GM19043 (cell line): ENCODE measurements around the gene AVL9.
"Not testable (repeated sequence)": the region's sequence is repeated elsewhere in the genome, so short reads cannot be mapped to it uniquely, and the experiment has no call there.

Experiments used
- ATAC-seq: cut with Tn5 transposase; IDR thresholded peaks from one replicate; pipeline ENCODE4 v1.9.1; 2021; ENCODE audit warnings: low read depth; ENCODE audit not compliant: unreplicated experiment

The AVL9 gene

GRCh38 chr7:32495298-32496051 lies at the start of gene AVL9:
TSS of gene AVL9 (plus strand) at chr7:32495489. CDS start at chr7:32495710, 221 bp downstream.
- peak; percentile 89 for ATAC-seq

DNA sequence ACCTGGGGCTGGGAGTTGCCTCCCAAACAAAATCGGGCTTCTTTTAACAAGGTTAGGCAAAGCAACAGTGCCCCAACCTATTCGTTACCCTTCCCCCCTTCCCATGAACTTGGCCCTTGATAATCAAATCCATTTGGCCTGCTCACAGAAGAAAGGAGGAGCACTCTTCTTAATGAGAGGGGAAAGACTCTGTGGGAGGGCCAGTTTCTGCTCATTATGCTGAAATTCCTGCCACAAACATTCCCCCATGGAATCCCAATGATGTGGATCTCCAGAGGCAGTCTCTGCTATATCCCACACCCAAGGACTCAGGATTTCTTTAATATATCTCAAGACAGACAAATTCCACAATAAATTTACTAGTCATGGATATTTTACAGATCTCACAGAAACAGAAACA lies 48.1 kb upstream of the AVL9 start:
- no peak for ATAC-seq

GRCh38 chr7:32453341-32454011 lies 41.8 kb upstream of the AVL9 start:
- no peak for ATAC-seq

DNA sequence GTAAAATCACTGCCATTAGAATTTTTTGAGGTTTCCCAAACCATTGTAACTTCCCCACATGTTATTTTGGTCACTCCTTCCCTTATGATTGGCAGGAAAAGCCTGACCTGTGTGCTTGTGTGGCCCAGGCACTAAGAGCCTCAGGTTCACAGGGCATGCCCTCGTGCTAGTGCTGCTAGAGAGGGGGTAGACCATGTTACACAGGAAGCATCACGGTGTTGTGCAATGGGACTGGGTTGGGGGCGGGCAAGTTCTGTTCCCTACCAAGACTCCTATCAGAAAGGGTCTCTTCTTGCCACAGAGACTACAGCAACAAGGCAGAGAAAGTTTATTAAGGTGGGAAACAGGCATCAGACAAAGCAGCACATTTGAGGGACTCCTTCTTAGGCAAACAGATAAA lies 37.3 kb upstream of the AVL9 start:
- ATAC-seq, result no peak

DNA sequence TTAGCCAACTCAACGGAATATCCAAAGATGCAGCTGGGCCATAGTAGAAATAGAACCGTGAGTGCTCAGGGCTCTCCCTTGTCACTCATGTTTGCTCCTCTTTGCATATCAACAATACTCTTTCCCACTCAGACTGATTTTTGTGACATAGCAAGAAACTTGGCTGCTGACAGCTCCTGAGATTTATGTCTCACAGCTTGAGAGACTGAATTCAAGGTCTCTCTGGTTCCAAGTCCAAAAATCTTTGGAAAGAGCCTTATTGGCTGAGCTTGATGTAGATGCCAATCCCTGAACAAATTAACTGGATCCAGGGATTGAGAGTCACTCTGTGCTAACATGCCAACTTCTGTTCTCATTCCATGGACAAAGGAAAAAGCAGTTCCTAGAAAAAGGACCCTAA lies 35.5 kb upstream of the AVL9 start:
- ATAC-seq, result no peak

GRCh38 chr7:32461484-32461883 lies 33.8 kb upstream of the AVL9 start:
- ATAC-seq, result no peak

DNA sequence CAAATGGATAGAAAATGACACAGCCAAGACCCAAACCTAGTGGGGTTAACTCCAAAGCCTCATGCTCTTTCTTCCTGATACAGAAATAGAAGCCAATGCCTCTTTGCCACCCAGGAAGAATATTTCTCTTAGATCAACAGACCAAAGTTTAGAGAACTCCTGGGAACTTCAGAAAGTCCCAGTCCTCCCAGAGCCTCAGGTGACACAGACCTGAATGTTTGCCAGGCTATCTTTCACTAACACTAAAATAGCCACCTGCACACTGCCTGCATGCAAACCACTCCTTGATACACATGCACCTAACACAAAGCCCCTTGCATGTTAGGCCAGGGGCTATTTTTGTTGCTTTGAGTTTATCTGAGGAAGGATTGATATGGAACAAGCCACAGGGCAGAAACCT lies 32.8 kb upstream of the AVL9 start:
- no peak for ATAC-seq

DNA sequence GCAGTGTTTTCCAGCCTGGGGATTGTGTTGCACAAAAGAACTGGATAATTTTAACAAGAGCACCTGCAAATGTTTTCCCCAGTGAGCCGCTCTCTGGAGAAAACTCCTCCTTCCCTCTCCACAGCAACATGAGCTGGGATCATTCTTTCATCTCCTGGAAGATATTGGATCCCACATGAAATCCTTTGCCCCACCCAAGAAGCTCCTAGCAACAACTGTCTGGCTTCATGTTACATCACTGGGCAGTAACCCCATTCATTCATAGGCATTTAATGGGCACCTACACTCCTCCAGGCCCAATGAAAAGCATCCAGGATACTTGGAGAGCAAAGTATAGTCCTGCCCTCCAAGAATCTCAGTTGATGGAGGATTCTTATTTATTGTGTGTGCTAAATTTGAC lies 32.3 kb upstream of the AVL9 start:
- ATAC-seq, result no peak

- ATAC-seq, result not testable (repeated sequence)
Observed at GRCh38 chr7:32464641-32465416, 30.5 kb upstream of the AVL9 start.

DNA sequence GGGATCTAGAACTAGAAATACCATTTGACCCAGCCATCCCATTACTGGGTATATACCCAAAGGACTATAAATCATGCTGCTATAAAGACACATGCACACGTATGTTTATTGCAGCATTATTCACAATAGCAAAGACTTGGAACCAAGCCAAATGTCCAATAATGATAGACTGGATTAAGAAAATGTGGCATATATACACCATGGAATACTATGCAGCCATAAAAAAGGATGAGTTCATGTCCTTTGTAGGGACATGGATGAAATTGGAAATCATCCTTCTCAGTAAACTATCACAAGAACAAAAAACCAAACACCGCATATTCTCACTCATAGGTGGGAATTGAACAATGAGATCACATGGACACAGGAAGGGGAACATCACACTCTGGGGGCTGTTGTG lies 25.3 kb upstream of the AVL9 start:
- not testable (repeated sequence) for ATAC-seq

DNA sequence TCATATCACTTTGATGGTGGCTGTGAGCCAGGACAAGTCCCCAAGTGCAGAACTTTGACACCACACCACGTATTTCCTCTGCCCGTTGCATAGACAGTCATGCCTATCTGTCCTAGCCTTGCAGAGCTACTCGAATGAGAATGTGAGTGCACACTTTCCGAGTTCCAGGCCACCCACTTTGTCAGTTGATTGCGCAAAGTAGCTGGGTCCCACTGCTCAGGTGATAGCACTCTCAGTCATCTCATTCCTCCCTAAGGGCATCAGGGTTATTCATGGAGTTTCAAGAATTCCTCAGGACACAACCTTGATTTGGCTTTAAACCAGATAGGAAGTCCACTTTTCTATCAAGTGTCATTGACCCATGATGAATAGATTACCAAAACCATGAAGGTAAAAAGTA lies 24.4 kb upstream of the AVL9 start:
- no peak for ATAC-seq

GRCh38 chr7:32472015-32472414 lies 23.3 kb upstream of the AVL9 start:
- ATAC-seq, result no peak

GRCh38 chr7:32474008-32474407 lies 21.3 kb upstream of the AVL9 start:
- ATAC-seq, result no peak

- ATAC-seq, result no peak
Observed at GRCh38 chr7:32476816-32477648, 18.3 kb upstream of the AVL9 start.

- no peak for ATAC-seq
Observed at GRCh38 chr7:32477649-32477980, 17.7 kb upstream of the AVL9 start.

DNA sequence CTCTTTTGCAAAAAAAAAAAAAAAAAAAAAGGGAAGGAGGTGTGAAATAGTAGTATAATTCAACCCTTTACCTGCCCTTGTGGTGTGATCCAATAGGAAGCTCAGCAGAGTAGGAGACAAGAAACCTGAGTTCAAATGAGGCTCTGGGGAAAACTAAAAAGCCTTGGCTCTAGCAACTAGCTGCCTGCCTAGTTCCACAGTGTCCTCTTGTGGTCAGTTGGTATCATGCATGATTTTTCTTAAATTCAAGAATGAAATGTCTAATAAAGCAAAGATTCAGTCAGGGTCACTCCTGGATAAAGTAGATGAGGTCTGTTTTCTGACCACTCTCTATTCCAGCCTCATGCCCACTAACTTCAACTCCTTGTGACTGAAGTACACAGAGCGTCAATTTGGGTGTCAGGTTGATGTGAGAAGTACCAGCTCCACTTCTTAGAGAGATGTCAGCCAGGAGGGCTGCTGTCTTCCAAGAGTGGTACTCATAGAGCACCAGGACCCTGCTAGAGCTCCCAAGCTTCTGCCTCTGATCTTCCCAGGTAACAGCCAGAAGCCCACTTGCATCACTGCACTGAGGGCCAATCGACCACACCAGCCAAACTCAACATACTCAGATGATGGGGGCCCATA lies 15.6 kb upstream of the AVL9 start:
- no peak for ATAC-seq

DNA sequence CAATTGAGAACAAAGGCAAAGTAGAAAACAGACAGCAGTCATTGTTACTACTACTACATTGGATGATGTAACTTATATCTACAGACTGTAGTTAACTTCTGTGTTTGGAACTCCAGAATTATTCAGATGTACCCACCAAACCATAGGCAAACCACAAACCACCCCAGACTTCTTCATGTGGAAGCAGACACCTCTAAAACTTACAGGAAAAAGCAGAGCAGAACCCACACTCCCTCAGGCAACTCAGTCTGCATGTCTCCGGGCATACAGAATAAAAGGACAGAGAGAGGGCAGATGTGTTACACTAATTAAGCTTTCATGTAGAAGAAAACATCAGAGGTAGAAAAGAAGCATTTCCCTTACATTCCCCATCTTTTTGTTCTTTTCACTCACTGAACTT lies 14.1 kb upstream of the AVL9 start:
- ATAC-seq, result no peak

DNA sequence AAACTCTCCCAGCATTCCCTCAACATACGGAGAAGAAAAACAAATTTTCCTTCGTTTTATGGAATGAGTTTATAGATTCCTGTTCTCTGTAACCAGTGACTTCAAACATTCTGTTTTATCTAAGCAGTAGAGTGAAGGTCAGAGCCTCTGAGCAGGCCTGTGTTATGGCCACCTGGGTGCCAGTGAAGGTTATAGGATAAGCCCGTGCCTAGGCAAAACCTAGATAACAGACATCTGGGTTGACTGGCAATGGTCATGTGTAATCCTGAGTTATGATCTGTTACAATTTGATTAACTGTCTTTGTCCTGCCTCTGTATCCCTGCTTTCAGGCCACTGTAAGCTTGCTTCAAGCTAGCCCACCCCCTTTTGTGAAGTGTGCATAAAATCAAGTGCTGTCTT lies 13.4 kb upstream of the AVL9 start:
- ATAC-seq, result no peak

DNA sequence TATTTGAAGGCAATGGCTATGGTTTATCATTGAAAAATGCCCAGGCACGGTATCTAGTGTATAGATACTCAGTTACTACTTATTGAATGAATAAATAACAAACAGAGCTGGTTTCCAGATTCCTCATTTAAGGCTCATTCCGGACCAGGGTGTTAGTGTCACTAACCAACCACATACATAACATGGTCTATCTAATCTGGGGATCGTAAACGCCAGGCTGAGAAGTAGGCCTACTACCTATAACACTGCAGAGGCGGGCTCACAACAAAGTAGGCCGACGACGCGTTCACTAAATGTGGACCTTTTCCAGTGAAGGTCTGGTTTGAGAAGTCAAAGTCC lies 5.5 kb upstream of the AVL9 start:
- no peak for ATAC-seq

DNA sequence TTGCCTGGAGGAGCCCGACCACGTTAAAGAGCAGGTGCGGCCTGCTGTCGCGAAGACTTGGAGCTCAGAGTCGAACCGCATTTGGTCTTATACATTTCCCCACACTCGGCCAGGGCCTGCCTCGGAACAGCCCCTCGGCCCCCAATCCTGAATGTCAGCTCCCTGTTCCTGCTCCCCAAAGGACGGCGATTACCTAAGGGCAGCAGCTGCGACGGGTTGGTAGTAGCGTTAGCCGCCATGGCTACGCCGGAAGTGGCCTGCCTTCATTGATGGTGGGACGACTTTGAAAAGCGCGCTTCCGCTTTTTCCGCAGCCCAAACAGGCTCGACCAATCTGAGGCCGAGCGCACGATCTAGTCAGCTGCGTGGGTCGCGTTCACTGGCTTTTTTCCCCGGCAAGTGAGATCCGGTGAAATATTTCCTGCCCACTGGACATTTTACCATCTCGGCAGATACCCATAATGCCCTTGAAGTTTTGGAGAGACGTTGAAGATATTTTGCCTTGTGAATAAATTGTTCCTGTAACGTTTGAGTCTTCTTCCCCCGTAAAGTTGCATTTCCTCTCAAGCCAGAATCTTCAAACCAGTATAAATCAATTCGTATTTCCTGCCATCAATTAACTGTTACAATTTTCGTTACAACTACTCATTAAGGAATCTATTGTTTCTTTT lies 5.0 kb upstream of the AVL9 start, which contains the start of gene LSM5:
LSM5 (minus strand) TSS at position 254 of the 670 bp plus-strand sequence; CDS start at position 239, 15 bp downstream.
- ATAC-seq, result peak; percentile 83
